Prostate gland (tissue), 2 donors: ENCODE results near the gene STYXL2. TPM values are rescaled to one million over a fixed set of nuclear protein-coding genes. Genes with fewer than 3 reads are reported as not detected.

ENCODE experiments used
- DNase-seq: peaks from one replicate; pipeline ENCODE4 v3.0.0-alpha.2; 2019; ENCODE audit warnings: low spot score
- H3K27ac ChIP-seq, 2 donors: fragments of 200-600 bp; sonication (generic); 2 replicates each; pipeline ENCODE4 v1.5.1; 2017 to 2019
- H3K27me3 ChIP-seq: fragments of 200-600 bp; sonication (generic); replicated peaks from 2 replicates; pipeline ENCODE4 v1.5.1; 2019; ENCODE audit not compliant: insufficient read depth
- H3K36me3 ChIP-seq, 2 donors: fragments of 200-600 bp; sonication (generic); 1 replicate in 1 of 2; 2 replicates in 1 of 2; pipeline versions ENCODE4 v1.5.1 to v1.8.1; 2017 to 2019
- H3K4me1 ChIP-seq: fragments of 200-600 bp; sonication (generic); replicated peaks from 2 replicates; pipeline ENCODE4 v1.5.1; 2019
- H3K4me3 ChIP-seq, 2 donors: fragments of 200-600 bp; sonication (generic); 2 replicates each; pipeline ENCODE4 v1.5.1; 2017 to 2019
- H3K9me3 ChIP-seq: fragments of 200-600 bp; sonication (generic); 2 replicates; pipeline ENCODE4 v1.5.1; 2017
- POLR2A ChIP-seq: fragments of 450-650 bp; IDR thresholded peaks from one replicate; pipeline ENCODE4 v1.6.1; 2016; ENCODE audit warnings: antibody characterized with exemption, mild to moderate bottlenecking
- POLR2AphosphoS5 ChIP-seq: sonication (generic); formaldehyde crosslinking; IDR thresholded peaks from one replicate; pipeline ENCODE4 v1.6.1; 2017; ENCODE audit warnings: antibody characterized with exemption
- WGBS: methylation state at CpG from one replicate; pipeline ENCODE4 v1.1.5; 2018; 5-methylcytosine and 5-hydroxymethylcytosine counted together
- intact Hi-C: fragments of 100-400 bp; cut with DNase I; formaldehyde crosslinking; loops from one replicate; pipeline ENCODE4 v1.14.2; 2022
- total RNA-seq, 2 donors: library from RNA; depleted of rRNA; stranded (reverse); fragments of >200 nt; gene quantifications; one replicate each; pipeline ENCODE4 v1.1.0, GENCODE V29; 2016
- TF ChIP-seq, protein P1 (sequence below), 4 experiments: fragments of 200-600 bp in 2 of 4; fragments of 450-650 bp in 2 of 4; sonication (generic) in 2 of 4; IDR thresholded peaks; 1 replicate in 3 of 4; 2 replicates in 1 of 4; pipeline ENCODE4 v1.5.1; 2016 to 2019; ENCODE audit warnings: antibody characterized with exemption in 4 of 4, mild to moderate bottlenecking in 2 of 4, moderate library complexity in 2 of 4

The STYXL2 gene
- total RNA-seq, 2 donors from 2014 or later = 0.34 to 1.5 TPM

DNA sequence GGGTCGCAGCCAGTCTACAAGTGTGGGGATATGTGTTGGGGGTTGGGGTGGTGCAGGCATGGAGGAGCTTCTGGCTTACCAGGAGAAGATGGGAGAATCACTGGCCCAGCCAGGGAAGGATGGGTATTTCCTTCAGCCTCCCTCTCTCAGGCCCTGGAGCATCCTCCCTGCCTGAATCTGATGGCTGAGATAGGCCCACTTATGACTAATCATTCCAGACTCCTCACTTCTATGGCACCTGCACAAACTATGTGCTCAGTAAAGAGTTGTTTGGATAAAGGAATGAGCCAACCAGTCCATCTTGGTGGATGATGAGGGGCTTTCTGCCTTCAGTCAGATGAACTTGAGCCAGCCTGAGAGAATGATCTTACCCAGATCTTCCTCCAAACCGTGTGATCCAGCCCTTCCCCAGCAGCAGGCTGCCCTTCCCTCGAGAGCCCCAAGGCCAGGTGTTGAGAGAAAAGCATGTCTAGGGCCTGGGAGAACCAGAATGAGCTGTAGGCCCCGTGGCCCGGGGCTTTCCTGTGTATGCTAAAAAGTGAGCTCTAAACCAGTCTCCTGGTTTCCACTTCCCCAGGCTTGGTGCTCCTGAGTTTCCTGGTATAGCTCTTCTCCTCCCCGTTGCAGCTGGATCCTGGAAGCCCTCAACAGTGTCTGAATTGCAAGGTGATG lies 5.0 kb upstream of the STYXL2 start:
- H3K27me3 ChIP-seq = no peaks in the 10 kb centered on the region
- TF ChIP-seq POLR2A (no peak), POLR2AphosphoS5 (no peak)
- TF ChIP-seq, protein P1, sequence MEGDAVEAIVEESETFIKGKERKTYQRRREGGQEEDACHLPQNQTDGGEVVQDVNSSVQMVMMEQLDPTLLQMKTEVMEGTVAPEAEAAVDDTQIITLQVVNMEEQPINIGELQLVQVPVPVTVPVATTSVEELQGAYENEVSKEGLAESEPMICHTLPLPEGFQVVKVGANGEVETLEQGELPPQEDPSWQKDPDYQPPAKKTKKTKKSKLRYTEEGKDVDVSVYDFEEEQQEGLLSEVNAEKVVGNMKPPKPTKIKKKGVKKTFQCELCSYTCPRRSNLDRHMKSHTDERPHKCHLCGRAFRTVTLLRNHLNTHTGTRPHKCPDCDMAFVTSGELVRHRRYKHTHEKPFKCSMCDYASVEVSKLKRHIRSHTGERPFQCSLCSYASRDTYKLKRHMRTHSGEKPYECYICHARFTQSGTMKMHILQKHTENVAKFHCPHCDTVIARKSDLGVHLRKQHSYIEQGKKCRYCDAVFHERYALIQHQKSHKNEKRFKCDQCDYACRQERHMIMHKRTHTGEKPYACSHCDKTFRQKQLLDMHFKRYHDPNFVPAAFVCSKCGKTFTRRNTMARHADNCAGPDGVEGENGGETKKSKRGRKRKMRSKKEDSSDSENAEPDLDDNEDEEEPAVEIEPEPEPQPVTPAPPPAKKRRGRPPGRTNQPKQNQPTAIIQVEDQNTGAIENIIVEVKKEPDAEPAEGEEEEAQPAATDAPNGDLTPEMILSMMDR (IDR thresholded peaks at IDR 0.05) = no peak
- intact Hi-C loops = no loop called here
- no peak overlapping the region for H3K4me3 ChIP-seq
- 87% methylated on average over 6 of the region's 6 CpGs for WGBS
- no peak overlapping the region for H3K27ac ChIP-seq
- no peaks in the 10 kb centered on the region for H3K4me1 ChIP-seq
- no peak for DNase-seq
- no peaks in the 10 kb centered on the region for H3K9me3 ChIP-seq
- no peaks in the 10 kb centered on the region for H3K36me3 ChIP-seq

DNA sequence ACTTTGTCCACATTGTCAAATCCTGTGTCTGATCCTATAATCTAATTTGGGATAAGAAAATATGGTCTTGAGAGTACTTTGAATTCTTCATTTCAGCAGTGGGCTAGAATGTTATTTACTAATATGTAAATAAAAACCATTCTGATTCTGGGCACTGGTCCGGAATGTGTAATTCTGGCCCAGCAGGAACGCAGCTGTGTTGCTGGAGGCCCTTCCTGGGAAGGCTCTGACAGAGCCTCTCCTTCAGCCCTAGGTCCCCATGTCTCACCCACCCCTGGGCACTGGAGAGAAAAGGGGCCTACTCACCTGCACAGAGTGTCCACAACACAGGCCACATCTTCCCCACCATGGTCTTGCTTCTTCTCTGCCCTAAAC lies 3.9 kb upstream of the STYXL2 start:
- intact Hi-C loops = no loop called here
- DNase-seq = no peak
- H3K27me3 ChIP-seq = no peaks in the 10 kb centered on the region
- TF ChIP-seq POLR2AphosphoS5 (no peak), POLR2A (no peak)
- TF ChIP-seq, protein P1 (IDR thresholded peaks at IDR 0.05) = no peak
- H3K36me3 ChIP-seq = no peaks in the 10 kb centered on the region
- H3K9me3 ChIP-seq = no peaks in the 10 kb centered on the region
- H3K4me1 ChIP-seq = no peaks in the 10 kb centered on the region
- H3K4me3 ChIP-seq = no peak overlapping the region
- WGBS = 70% methylated on average over 2 of the region's 2 CpGs
- no peak overlapping the region for H3K27ac ChIP-seq

DNA sequence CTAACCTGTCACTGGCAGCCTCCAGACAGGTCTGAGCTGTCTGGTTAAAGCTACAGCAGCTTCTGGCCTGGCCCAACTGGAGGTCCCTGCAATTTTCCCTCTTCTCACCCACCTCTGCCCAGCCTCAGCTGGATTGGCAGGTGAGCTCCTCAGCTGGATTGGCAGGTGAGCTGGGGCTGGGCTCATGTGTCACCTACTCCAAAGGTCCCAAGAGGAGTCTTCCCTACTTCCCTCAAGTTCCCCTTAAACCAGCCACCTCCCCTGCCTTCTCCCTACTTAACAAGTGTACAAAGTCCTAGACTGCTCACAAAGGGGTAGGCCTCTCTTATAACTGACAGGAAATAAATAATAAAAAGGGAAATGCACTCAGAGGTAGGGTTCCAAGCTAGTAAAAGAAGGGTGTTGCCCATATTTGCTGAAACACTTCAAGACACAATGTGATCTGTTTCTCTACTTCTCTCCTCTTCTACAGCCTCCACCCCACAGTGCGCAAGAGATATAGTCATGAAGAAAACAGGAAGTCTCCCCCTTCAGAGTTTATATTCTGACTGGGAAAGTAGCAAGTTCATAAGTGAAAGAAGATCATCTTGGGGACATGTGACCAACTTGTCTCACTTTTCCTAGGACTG lies 3.4 kb upstream of the STYXL2 start, which contains the start of gene GPA33:
Gene GPA33, minus strand, starts transcription at position 64 of the 629 bp plus-strand sequence. CDS start 90 bp downstream, outside the sequence.
- intact Hi-C loops = no loop called here
- H3K27ac ChIP-seq = no peak within 1 kb of the TSS
- H3K36me3 ChIP-seq = no peaks in the 10 kb centered on the region
- H3K27me3 ChIP-seq = no peaks in the 10 kb centered on the region
- H3K4me3 ChIP-seq = no peak within 1 kb of the TSS
- no peaks in the 10 kb centered on the region for H3K4me1 ChIP-seq
- TF ChIP-seq POLR2A (no peak), POLR2AphosphoS5 (no peak)
- TF ChIP-seq, protein P1 (IDR thresholded peaks at IDR 0.05) = no peak
- DNase-seq = no peak
- no peaks in the 10 kb centered on the region for H3K9me3 ChIP-seq
- WGBS = 79% methylated on average over 1 of the region's 1 CpG

DNA sequence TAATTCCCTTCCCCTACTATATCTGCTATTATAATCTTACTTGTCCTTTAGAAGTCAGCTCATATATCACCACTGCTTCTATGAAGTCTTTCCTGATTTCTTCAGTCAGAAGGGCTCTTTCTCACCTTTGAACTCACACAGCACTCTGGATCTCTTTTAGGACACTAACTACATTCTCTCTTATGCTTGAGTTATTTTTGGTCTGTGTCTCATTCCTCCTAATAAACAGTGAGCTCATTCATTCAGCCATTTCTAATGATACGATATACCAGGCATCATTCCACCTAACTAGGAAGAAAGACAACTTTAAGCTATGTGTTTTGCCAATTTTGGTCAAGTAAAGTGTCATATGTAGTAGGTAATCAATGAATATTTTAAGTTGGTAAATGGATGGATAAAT lies 1.2 kb upstream of the STYXL2 start:
- intact Hi-C loops = no loop called here
- no peaks in the 10 kb centered on the region for H3K36me3 ChIP-seq
- DNase-seq = no peak
- WGBS = 83% methylated on average over 1 of the region's 1 CpG
- no peaks in the 10 kb centered on the region for H3K4me1 ChIP-seq
- TF ChIP-seq POLR2A = no peak
- TF ChIP-seq POLR2AphosphoS5 = no peak
- TF ChIP-seq, protein P1 (IDR thresholded peaks at IDR 0.05) = no peak
- no peaks in the 10 kb centered on the region for H3K9me3 ChIP-seq
- no peaks in the 10 kb centered on the region for H3K27me3 ChIP-seq
- H3K4me3 ChIP-seq = no peak overlapping the region
- H3K27ac ChIP-seq = no peak overlapping the region

DNA sequence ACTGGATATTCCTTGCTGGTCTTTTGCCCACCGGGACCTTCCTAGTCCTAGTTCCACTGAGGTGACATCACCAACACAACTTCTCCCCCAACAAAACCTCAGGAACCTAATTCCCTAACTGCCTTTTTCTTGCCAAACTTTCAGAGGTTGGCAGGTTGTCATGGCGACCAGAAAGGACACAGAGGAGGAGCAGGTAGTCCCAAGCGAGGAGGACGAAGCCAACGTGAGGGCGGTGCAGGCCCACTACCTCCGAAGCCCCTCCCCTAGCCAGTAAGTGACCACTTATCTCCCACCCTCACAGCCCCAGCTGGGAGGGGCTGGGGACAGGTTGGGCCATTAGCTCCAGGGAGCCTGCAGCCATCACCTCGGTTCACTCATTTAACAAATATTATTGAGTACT lies 815 bp downstream of the STYXL2 start:
- no peak overlapping the region for H3K27ac ChIP-seq
- 83% methylated on average over 8 of the region's 8 CpGs for WGBS
- no peaks in the 10 kb centered on the region for H3K36me3 ChIP-seq
- DNase-seq = no peak
- intact Hi-C loops = no loop called here
- H3K27me3 ChIP-seq = no peaks in the 10 kb centered on the region
- no peaks in the 10 kb centered on the region for H3K9me3 ChIP-seq
- TF ChIP-seq, protein P1 (IDR thresholded peaks at IDR 0.05) = no peak
- TF ChIP-seq POLR2AphosphoS5 (no peak), POLR2A (no peak)
- H3K4me3 ChIP-seq = no peak overlapping the region
- H3K4me1 ChIP-seq = no peaks in the 10 kb centered on the region
